SK-N-SH treated with all-trans-retinoic acid at 6 μM for 48 hours (cell line): ENCODE results near the gene AMER2.

Source experiments
- ATAC-seq: fragments of 200-7000 bp; cut with Tn5 transposase; 3 replicates; pipeline ENCODE4 v1.9.1; 2020; ENCODE audit warnings: mild to moderate bottlenecking, moderate library complexity
- ARNTL ChIP-seq: fragments of 450-650 bp; formaldehyde crosslinking; IDR thresholded peaks from 2 replicates; pipeline ENCODE4 v1.5.0; 2020; ENCODE audit warnings: low read depth, mild to moderate bottlenecking, moderate library complexity, borderline replicate concordance
- BACH2 ChIP-seq: fragments of 250-450 bp; sonication (Bioruptor Pico); IDR thresholded peaks from 2 replicates; pipeline ENCODE4 v1.9.0; 2021; ENCODE audit warnings: mild to moderate bottlenecking, borderline replicate concordance
- CSDC2 ChIP-seq: fragments of 250-450 bp; sonication (Bioruptor Pico); IDR thresholded peaks from 2 replicates; pipeline ENCODE4 v1.5.0; 2020; ENCODE audit warnings: mild to moderate bottlenecking, moderate library complexity
- CSRNP3 ChIP-seq: fragments of 250-450 bp; sonication (Bioruptor Pico); IDR thresholded peaks from 2 replicates; pipeline ENCODE4 v1.5.1; 2021; ENCODE audit warnings: mild to moderate bottlenecking, moderate library complexity
- ESRRG ChIP-seq: fragments of 250-450 bp; sonication (Bioruptor Pico); IDR thresholded peaks from 2 replicates; pipeline ENCODE4 v1.6.1; 2021; ENCODE audit warnings: mild to moderate bottlenecking
- GLIS3 ChIP-seq: fragments of 250-450 bp; sonication (Bioruptor Pico); IDR thresholded peaks from 2 replicates; pipeline ENCODE4 v1.5.0; 2020; ENCODE audit warnings: mild to moderate bottlenecking, moderate library complexity
- ISL1 ChIP-seq: fragments of 250-450 bp; sonication (Bioruptor Pico); IDR thresholded peaks from 2 replicates; pipeline ENCODE4 v2.1.2; 2022; ENCODE audit warnings: mild to moderate bottlenecking, moderate library complexity
- OSR1 ChIP-seq: fragments of 250-450 bp; sonication (Bioruptor Pico); IDR thresholded peaks from 2 replicates; pipeline ENCODE4 v1.8.0; 2022; ENCODE audit warnings: moderate library complexity, mild to moderate bottlenecking, inconsistent platforms
- PATZ1 ChIP-seq: fragments of 250-450 bp; sonication (Bioruptor Pico); IDR thresholded peaks from 2 replicates; pipeline ENCODE4 v1.8.0; 2020; ENCODE audit warnings: mild to moderate bottlenecking, moderate library complexity, borderline replicate concordance
- PPARA ChIP-seq: fragments of 250-450 bp; sonication (Bioruptor Pico); IDR thresholded peaks from 2 replicates; pipeline ENCODE4 v1.5.0; 2020; ENCODE audit warnings: mild to moderate bottlenecking, borderline replicate concordance
- RARB ChIP-seq: fragments of 250-450 bp; sonication (Bioruptor Pico); IDR thresholded peaks from 2 replicates; pipeline ENCODE4 v1.8.0; 2021; ENCODE audit warnings: mild to moderate bottlenecking, moderate library complexity
- SNAI2 ChIP-seq: fragments of 250-450 bp; sonication (Bioruptor Pico); IDR thresholded peaks from 2 replicates; pipeline ENCODE4 v1.5.0; 2020; ENCODE audit warnings: mild to moderate bottlenecking, moderate library complexity
- TOX ChIP-seq: fragments of 250-450 bp; sonication (Bioruptor Pico); IDR thresholded peaks from 2 replicates; pipeline ENCODE4 v1.8.0; 2021; ENCODE audit warnings: mild to moderate bottlenecking, moderate library complexity, borderline replicate concordance
- TSHZ2 ChIP-seq: fragments of 250-450 bp; sonication (Bioruptor Pico); IDR thresholded peaks from 2 replicates; pipeline ENCODE4 v1.5.0; 2020; ENCODE audit warnings: mild to moderate bottlenecking, moderate library complexity
- ZC3H10 ChIP-seq: fragments of 250-450 bp; sonication (Bioruptor Pico); IDR thresholded peaks from 2 replicates; pipeline ENCODE4 v1.5.1; 2021; ENCODE audit warnings: mild to moderate bottlenecking, moderate library complexity
- ZFP3 ChIP-seq: fragments of 250-450 bp; sonication (Bioruptor Pico); IDR thresholded peaks from 2 replicates; pipeline ENCODE4 v1.5.0; 2020; ENCODE audit warnings: mild to moderate bottlenecking, moderate library complexity
- ZFP30 ChIP-seq: fragments of 450-650 bp; formaldehyde crosslinking; IDR thresholded peaks from 2 replicates; pipeline ENCODE4 v1.5.0; 2022; ENCODE audit warnings: mild to moderate bottlenecking, moderate library complexity
- ZNF565 ChIP-seq: fragments of 450-650 bp; formaldehyde crosslinking; conservative IDR thresholded peaks from 2 replicates; pipeline ENCODE4 v1.5.0; 2020; ENCODE audit warnings: low read depth, mild to moderate bottlenecking, moderate library complexity
- ZNF70 ChIP-seq: fragments of 450-650 bp; formaldehyde crosslinking; IDR thresholded peaks from 2 replicates; pipeline ENCODE4 v1.5.0; 2020; ENCODE audit warnings: mild to moderate bottlenecking, moderate library complexity
- TF ChIP-seq, protein P1 (sequence below): fragments of 250-450 bp; sonication (Bioruptor Pico); IDR thresholded peaks from 2 replicates; pipeline ENCODE4 v1.5.1; 2020; ENCODE audit warnings: low read depth, mild to moderate bottlenecking, moderate library complexity
- TF ChIP-seq, protein P2 (sequence below): fragments of 250-450 bp; sonication (Bioruptor Pico); IDR thresholded peaks from 2 replicates; pipeline ENCODE4 v1.8.0; 2021; ENCODE audit warnings: low read depth, mild to moderate bottlenecking, moderate library complexity, borderline replicate concordance

The AMER2 gene

GRCh38 chr13:25137788-25138115 lies 34.3 kb downstream of the AMER2 start:
- TF ChIP-seq, protein P1, sequence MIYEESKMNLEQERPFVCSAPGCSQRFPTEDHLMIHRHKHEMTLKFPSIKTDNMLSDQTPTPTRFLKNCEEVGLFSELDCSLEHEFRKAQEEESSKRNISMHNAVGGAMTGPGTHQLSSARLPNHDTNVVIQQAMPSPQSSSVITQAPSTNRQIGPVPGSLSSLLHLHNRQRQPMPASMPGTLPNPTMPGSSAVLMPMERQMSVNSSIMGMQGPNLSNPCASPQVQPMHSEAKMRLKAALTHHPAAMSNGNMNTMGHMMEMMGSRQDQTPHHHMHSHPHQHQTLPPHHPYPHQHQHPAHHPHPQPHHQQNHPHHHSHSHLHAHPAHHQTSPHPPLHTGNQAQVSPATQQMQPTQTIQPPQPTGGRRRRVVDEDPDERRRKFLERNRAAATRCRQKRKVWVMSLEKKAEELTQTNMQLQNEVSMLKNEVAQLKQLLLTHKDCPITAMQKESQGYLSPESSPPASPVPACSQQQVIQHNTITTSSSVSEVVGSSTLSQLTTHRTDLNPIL (CRISPR knock-in tag), result no peak
- no peak for TF ChIP-seq ESRRG
- no peak for TF ChIP-seq SNAI2 (CRISPR knock-in tag)
- no peak for TF ChIP-seq BACH2 (CRISPR knock-in tag)
- no peak for TF ChIP-seq RARB (CRISPR knock-in tag)
- TF ChIP-seq ZNF565 (CRISPR knock-in tag), result no peak
- TF ChIP-seq GLIS3 (CRISPR knock-in tag), result no peak
- TF ChIP-seq ZC3H10, result no peak
- TF ChIP-seq CSDC2 (CRISPR knock-in tag), result no peak
- TF ChIP-seq, protein P2, sequence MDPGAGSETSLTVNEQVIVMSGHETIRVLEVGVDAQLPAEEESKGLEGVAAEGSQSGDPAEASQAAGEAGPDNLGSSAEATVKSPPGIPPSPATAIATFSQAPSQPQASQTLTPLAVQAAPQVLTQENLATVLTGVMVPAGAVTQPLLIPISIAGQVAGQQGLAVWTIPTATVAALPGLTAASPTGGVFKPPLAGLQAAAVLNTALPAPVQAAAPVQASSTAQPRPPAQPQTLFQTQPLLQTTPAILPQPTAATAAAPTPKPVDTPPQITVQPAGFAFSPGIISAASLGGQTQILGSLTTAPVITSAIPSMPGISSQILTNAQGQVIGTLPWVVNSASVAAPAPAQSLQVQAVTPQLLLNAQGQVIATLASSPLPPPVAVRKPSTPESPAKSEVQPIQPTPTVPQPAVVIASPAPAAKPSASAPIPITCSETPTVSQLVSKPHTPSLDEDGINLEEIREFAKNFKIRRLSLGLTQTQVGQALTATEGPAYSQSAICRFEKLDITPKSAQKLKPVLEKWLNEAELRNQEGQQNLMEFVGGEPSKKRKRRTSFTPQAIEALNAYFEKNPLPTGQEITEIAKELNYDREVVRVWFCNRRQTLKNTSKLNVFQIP (CRISPR knock-in tag), result no peak
- TF ChIP-seq ISL1 (CRISPR knock-in tag), result no peak
- no peak for TF ChIP-seq TSHZ2 (CRISPR knock-in tag)
- TF ChIP-seq PATZ1, result no peak
- TF ChIP-seq PPARA (CRISPR knock-in tag), result no peak
- TF ChIP-seq, all 23 proteins: peak for 0
- ATAC-seq, result no peak

- ATAC-seq, result no peak
- TF ChIP-seq BACH2 (CRISPR knock-in tag) (no peak), ZNF565 (CRISPR knock-in tag) (no peak), ZC3H10 (no peak), ARNTL (CRISPR knock-in tag) (no peak), ZFP3 (CRISPR knock-in tag) (no peak), ZFP30 (no peak), CSRNP3 (CRISPR knock-in tag) (no peak), PPARA (CRISPR knock-in tag) (no peak), PATZ1 (no peak), GLIS3 (CRISPR knock-in tag) (no peak), ZNF70 (CRISPR knock-in tag) (no peak), TSHZ2 (CRISPR knock-in tag) (no peak), TOX (CRISPR knock-in tag) (no peak), ISL1 (CRISPR knock-in tag) (no peak), OSR1 (CRISPR knock-in tag) (no peak)
- TF ChIP-seq, protein P1 (CRISPR knock-in tag), result no peak
These were observed 35.0 kb downstream of the AMER2 start for GRCh38 chr13:25136880-25137787.
